H4 (cell line): ENCODE measurements around the gene DCDC2B. TPM values are rescaled to one million over a fixed set of nuclear protein-coding genes. Genes with fewer than 3 reads are reported as not detected.
"Not testable (repeated sequence)": the region's sequence is repeated elsewhere in the genome, so short reads cannot be mapped to it uniquely, and the experiment has no call there.

Source experiments
- DNase-seq: peaks from one replicate; pipeline ENCODE4 v3.0.0-alpha.2; 2015; ENCODE audit warnings: low spot score
- total RNA-seq: library from RNA; depleted of rRNA; stranded (reverse); fragments of >200 nt; shearing (Covaris generic); gene quantifications from 2 replicates; pipeline ENCODE4 v1.2.3, GENCODE V29; 2014; rRNA removed

Gene DCDC2B
- total RNA-seq = not detected in 2 replicates

GRCh38 chr1:32208891-32209328 is at the start of gene DCDC2B:
Gene DCDC2B (plus strand): TSS chr1:32209089. CDS start chr1:32209094, 5 bp downstream.
- peak; percentile 58 for DNase-seq

- DNase-seq = no peak
Observed at GRCh38 chr1:32159189-32159588, 49.7 kb upstream of the DCDC2B start.

GRCh38 chr1:32163405-32163804 is 45.5 kb upstream of the DCDC2B start:
- DNase-seq = no peak

GRCh38 chr1:32165633-32166032 is 43.3 kb upstream of the DCDC2B start:
- DNase-seq = not testable (repeated sequence)

- DNase-seq = no peak
Observed at GRCh38 chr1:32170991-32171390, 37.9 kb upstream of the DCDC2B start.

- no peak for DNase-seq
Observed at GRCh38 chr1:32172621-32173245, 36.2 kb upstream of the DCDC2B start.

GRCh38 chr1:32178380-32179192 is 30.3 kb upstream of the DCDC2B start:
- no peak for DNase-seq

GRCh38 chr1:32179193-32179442 is 29.8 kb upstream of the DCDC2B start:
- DNase-seq = no peak

- peak; percentile 83 for DNase-seq
Observed at GRCh38 chr1:32179443-32180185, 29.3 kb upstream of the DCDC2B start, which contains the start of gene TXLNA. Gene TXLNA (plus strand): TSS chr1:32179675. CDS start chr1:32180346, 671 bp downstream.

- no peak for DNase-seq
Observed at GRCh38 chr1:32180186-32181060, 28.5 kb upstream of the DCDC2B start.

GRCh38 chr1:32181065-32181464 is 27.8 kb upstream of the DCDC2B start:
- no peak for DNase-seq

GRCh38 chr1:32181563-32181962 is 27.3 kb upstream of the DCDC2B start:
- DNase-seq = no peak

GRCh38 chr1:32182060-32182459 is 26.8 kb upstream of the DCDC2B start:
- no peak for DNase-seq

- no peak for DNase-seq
Observed at GRCh38 chr1:32184650-32185049, 24.2 kb upstream of the DCDC2B start.

GRCh38 chr1:32186077-32186476 is 22.8 kb upstream of the DCDC2B start:
- DNase-seq = no peak

GRCh38 chr1:32186491-32186890 is 22.4 kb upstream of the DCDC2B start:
- no peak for DNase-seq

- no peak for DNase-seq
Observed at GRCh38 chr1:32187850-32188249, 21.0 kb upstream of the DCDC2B start.

- DNase-seq = no peak
Observed at GRCh38 chr1:32192220-32192948, 16.5 kb upstream of the DCDC2B start.

GRCh38 chr1:32194984-32195383 is 13.9 kb upstream of the DCDC2B start:
- DNase-seq = no peak

- DNase-seq = no peak
Observed at GRCh38 chr1:32195531-32195930, 13.4 kb upstream of the DCDC2B start.
